Astrocyte of the spinal cord (primary cell): ENCODE results near the gene HIVEP1.

Experiments
- DNase-seq: peaks from one replicate; pipeline ENCODE4 v3.0.0; 2011; ENCODE audit warnings: low read depth, low spot score
- H3K4me3 ChIP-seq: 2 replicates; pipeline ENCODE4 v1.5.1; 2011; ENCODE audit warnings: low read depth, mild to moderate bottlenecking, low read length, moderate library complexity
- CTCF ChIP-seq: IDR thresholded peaks from 2 replicates; pipeline ENCODE4 v1.5.1; 2012; ENCODE audit warnings: low read depth, mild to moderate bottlenecking, low read length, inconsistent platforms
- in situ Hi-C: cut with HindIII; loops from 2 replicates; pipeline ENCODE4 v1.10.0; 2017; ENCODE audit warnings: low sequenced_read_pairs

Gene HIVEP1

GRCh38 chr6:12165297-12165696, 153.2 kb downstream of the HIVEP1 start:
- in situ Hi-C loops = no loop called here
- no peak for TF ChIP-seq CTCF
- DNase-seq = no peak

GRCh38 chr6:12165722-12166280, 153.7 kb downstream of the HIVEP1 start:
- in situ Hi-C loops = no loop called here
- no peak overlapping the region for H3K4me3 ChIP-seq
- no peak for DNase-seq
- TF ChIP-seq CTCF = no peak

More at GRCh38 chr6:12165297-12165696, 153.2 kb downstream of the HIVEP1 start:
- H3K4me3 ChIP-seq = no peak overlapping the region

GRCh38 chr6:12169377-12169776, 157.3 kb downstream of the HIVEP1 start:
- in situ Hi-C loops = no loop called here
- no peak overlapping the region for H3K4me3 ChIP-seq
- DNase-seq = no peak
- no peak for TF ChIP-seq CTCF

- no peak overlapping the region for H3K4me3 ChIP-seq
- TF ChIP-seq CTCF = no peak
- no peak for DNase-seq
- in situ Hi-C loops = no loop called here
These were observed 158.4 kb downstream of the HIVEP1 start for GRCh38 chr6:12170351-12171092.

- no peak for DNase-seq
- H3K4me3 ChIP-seq = no peak overlapping the region
- in situ Hi-C loops = no loop called here
- no peak for TF ChIP-seq CTCF
These were observed 159.6 kb downstream of the HIVEP1 start for GRCh38 chr6:12171717-12172116.

DNA sequence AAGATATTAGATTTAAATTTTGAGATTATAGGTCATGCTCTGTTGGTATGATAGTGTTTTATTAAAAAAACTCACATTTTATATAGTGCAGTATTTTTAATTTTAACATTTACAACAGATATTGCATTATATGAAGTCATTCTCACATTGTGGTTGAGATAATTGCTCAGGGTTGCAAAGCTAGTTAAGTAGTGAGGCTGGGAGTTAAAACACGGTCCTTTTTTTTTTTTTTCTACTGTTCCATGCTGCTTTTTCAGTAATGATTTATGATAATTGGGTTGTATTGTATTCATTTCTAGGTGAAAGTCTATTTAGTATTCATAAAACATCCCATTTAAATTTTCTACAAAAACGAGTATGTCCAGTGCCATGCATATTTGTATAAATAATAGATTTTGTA, 160.5 kb downstream of the HIVEP1 start:
- in situ Hi-C loops = no loop called here
- no peak for TF ChIP-seq CTCF
- H3K4me3 ChIP-seq = no peak overlapping the region
- no peak for DNase-seq
